ENCODE data around the gene TNS3. TPM values are rescaled to one million over a fixed set of nuclear protein-coding genes. Genes with fewer than 3 reads are reported as not detected.

The TNS3 gene
- total RNA-seq, 1 donor from 2014 or later = 4.6 TPM

DNA sequence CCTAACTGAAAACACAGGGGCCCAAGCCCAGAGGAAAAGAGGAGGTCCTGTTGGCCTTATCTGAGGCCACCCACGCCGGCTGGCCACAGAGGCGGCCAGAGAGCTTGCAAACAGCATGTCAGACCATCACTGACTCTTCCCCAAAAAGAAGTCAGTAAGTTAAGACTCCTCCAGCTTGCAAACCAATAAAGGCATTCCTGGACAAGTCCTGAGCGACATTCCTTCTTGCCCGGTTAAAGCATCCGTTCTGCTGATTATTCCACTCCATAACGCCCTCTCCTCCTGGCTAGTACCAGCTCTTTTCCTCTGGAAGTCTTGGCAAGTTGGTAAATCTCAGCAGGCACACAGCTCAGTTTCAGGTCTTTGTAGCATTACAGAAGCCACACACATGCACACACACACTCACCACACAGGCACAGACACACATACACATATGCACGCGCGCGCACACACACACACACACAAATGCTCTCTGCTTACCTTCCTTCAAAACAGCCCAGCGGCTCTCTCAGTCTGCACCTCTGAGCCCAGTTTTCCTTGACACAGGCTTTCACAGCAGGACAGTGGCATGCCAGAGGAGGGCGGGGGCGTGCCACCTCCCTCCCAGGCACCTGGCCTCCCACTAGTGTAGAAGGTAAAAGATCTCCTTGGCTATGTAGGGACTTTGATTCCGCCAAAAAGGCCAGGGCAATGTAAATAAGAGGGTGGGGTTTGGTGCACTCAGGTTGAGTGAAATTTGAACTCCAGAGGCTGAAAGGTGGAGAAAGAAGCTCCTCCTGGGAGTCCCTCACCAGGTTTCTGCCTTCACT lies 201.4 kb downstream of the TNS3 start:
- no peak for ATAC-seq

- ATAC-seq = peak; percentile 42
Measured at GRCh38 chr7:47379629-47380324, 202.1 kb downstream of the TNS3 start.

DNA sequence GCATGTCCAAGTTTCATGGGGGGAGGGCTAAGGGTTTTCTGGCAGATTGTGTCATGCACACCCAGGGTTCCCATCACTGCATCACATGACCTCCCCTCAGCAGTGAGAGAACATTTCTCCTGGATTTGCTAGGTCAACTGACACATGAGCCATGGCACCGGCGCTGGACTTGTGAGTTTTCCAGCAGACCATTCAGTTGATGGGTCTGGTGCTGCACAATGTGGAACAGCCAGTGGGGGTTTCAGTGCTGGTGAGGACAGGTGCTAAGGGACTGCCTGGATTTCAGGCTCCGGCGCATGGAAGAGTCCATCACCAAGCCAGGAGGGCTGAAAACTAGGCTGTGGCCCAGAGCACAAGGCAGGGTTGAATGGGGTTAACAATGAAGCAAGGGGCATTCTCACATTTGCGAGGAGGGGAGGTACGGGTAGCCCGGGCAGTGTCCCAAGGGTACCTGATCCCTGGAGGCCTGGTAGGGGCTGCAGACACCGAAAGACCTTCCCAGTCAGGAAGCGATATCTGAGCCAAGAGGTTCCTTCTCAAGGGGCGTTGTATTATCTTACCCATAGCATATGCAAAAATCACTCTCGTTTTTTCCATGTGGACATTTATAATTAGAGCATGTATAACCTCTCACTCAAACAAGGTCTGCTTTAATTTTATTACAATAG lies 203.0 kb downstream of the TNS3 start:
- no peak for ATAC-seq

DNA sequence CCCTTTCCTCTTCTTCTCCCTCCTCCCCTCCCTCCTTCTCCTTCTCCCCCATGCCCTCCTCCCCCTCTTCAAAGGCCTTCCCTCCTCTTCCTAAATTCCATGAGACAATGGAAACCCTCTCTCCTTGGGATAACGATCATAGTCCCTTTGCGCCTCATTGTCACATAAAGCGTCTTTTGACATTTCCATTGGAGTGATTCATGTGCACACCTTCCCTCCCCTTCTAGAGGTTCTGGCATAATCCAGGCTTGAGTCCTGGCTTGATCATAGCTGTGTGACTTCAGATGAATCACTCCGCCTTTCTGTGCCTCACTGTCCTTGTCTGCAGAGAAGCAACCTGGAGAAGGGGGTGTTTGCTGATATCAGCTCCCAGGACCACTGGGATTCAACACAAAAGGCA lies 204.2 kb downstream of the TNS3 start:
- peak; percentile 54 for ATAC-seq

DNA sequence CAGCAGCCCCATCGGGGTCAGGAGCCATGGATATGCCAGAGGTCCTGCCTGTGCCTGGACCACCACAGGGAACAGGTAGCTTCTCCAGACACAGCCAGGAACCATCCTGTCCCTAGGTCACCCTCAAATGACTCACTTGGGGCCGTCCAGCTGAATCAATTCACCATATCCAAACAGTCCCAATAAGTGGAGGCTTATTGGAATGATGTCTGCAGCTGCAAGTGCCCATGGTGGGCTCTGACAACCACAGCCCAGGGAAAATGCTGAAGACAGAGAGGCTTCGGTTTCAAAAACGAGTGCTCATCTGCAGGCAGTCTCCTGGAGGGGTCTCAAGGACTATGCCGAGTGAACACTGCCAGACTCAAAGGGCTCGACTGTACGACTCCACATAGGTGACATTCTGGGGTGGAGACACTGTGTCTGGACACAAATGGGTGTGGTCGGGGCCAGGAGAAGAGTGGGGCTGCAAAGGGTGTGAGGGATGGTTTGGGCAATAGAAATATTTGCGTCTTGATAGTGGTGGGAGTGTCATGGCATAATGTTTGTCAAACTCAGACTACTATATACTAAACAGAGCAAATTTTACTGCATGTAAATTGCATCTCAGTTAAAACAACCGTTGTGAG lies 204.8 kb downstream of the TNS3 start:
- no peak for ATAC-seq

- no peak for ATAC-seq
Measured at GRCh38 chr7:47375121-47375938, 206.6 kb downstream of the TNS3 start.

- ATAC-seq = no peak
Measured at GRCh38 chr7:47374538-47374937, 207.4 kb downstream of the TNS3 start.

GRCh38 chr7:47373871-47374451 lies 207.9 kb downstream of the TNS3 start:
- ATAC-seq = no peak

GRCh38 chr7:47371733-47372368 lies 210.1 kb downstream of the TNS3 start:
- peak; percentile 70 for ATAC-seq

DNA sequence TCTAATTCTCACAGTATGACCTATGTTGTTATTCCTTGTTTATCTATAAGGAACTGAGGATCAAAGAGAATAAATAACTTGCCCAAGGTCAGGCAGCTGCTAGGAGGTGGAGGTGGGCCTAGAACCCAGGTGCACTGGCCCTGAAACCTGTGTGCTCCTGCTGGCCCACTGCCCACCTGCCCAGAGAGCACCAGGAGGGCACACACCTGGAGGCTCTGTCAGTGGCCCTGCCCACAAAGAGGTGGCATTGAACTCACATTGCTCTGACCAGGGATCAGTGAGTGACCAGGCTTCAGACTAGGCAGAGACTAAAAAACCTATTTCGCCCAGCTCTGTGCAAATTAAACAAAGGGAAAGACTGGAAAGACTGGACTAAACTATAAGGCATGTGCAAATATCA lies 210.6 kb downstream of the TNS3 start:
- ATAC-seq = no peak

DNA sequence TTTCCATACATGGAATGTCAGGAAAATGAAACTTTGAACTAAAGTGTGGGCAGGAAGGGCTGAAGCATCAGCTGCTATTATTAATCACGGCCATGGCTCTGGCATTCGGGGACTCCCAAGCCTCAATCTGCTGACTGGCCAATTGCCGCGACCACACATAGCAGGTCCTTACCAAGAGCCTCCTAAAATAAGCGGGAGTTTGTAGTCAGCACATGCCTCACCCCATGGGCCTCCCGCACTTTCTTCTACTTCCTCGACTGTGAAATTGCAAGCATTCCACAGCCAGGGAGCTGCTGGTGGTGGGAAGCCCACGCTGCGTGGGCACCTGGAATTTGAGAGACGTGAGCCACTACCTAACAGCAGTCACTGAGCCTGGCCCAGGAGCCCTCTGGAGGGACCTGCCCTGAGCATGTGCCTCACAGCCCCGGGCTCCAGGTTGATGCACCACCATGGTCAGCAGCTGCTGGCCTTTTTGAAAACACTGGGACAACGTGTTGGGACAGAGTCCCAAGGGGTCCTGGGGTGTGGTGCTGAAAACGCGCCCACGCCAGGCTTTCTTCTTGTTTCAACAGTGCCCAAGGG lies 211.4 kb downstream of the TNS3 start:
- ATAC-seq = no peak

GRCh38 chr7:47369736-47370135 lies 212.2 kb downstream of the TNS3 start:
- no peak for ATAC-seq

GRCh38 chr7:47368190-47368812 lies 213.6 kb downstream of the TNS3 start:
- ATAC-seq = no peak

GRCh38 chr7:47367369-47367768 lies 214.5 kb downstream of the TNS3 start:
- ATAC-seq = no peak

DNA sequence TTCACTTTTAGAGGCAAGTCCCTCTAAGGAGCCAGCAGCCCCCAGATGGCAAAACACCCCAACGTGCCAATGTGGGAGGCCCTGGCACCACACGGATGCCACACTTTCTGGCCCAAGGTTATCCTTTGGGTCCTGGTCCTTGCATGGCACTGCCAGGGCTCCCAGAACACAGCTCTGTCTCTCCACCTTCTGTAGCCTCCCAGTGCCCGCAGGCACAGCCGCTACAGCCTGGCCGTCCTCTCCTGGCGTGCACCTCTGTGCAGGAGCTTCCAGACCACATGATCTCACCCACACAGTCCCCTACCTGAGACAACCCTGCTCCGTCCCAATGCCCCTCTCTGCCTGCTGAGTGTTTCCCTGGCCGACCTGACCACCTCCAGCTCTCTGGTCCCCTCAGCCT lies 215.0 kb downstream of the TNS3 start:
- ATAC-seq = no peak

GRCh38 chr7:47366211-47366610 lies 215.7 kb downstream of the TNS3 start:
- ATAC-seq = no peak

- ATAC-seq = no peak
Measured at GRCh38 chr7:47362984-47363383, 218.9 kb downstream of the TNS3 start.

- ATAC-seq = peak; percentile 51
Measured at GRCh38 chr7:47361746-47362215, 220.1 kb downstream of the TNS3 start.

- no peak for ATAC-seq
Measured at GRCh38 chr7:47361236-47361635, 220.7 kb downstream of the TNS3 start.

DNA sequence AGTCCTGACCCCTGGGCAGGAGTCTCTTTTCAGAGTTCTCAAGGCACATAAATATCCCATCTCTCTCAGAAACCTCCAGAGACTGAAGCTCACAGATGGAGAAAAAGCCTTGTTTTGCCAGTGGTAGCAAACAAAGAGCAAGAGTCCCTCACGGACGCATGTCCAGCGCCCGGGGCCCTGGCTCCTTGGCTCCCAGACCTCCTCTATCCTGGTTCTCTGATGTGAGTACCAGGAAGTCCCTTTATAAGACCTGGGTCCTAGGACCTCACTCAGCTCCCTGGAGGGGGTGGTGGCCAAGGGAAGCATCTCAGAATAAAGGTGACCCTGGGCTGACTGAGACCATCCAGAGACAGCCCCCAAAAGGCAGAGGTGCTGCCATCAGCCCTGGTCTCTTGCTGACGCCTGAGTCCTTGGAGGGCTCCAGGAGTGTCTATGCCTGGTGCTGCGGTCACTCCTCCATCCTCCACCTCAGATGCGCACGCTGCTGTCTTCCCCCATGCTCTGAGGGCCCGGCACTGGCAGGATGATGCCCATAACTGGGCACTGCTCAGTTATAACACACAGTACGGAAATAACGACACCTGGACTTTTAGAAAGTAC lies 221.5 kb downstream of the TNS3 start:
- no peak for ATAC-seq

Measured in esophagus mucosa (tissue), 1 donor.